Measurements from ENCODE around the gene ADCY4. TPM values are rescaled to one million over a fixed set of nuclear protein-coding genes. Genes with fewer than 3 reads are reported as not detected.
A peak's percentile ranks its signal among the peaks of the same experiment; 100 is the strongest.

The ADCY4 gene
- total RNA-seq, 1 donor from 2014 or later, result 2.3 TPM

DNA sequence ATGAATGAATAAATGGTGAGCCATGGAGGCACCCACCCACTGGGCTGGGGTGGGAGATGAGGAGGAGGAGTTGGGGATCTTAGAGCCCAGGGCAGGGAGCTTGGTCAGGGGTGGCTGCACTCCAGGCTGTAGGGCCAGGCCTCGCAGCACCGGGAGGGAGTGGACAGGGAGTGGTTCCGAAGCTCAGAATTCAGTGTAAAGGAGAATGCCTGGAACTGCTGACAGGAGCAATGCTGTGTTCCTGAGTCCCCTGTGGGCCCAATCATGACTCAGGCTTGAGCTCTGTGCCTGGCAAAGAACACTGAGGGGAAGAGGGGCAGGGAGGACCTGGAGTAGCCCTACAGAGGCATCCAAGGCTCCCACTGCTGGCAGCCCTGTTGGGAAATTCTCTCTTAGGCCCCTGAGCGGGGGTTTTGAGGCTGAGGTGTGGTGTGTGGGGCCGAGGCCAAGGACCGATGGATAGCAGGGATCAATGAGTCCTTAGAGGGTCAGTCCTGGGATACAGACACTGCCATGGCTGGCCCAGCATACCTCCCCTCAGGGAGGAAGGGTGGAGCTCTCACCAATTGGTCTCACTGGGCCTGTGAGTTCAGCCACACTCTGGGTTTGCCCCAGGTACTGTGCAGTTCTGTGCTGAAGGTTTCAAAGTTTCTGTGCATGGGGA lies 53.9 kb downstream of the ADCY4 start:
- ChIA-PET CTCF (interaction anchor here (0.8 to 6.3 kb wide), 10 partner anchors 9 to 71 kb away, joined by 3 to 64 read pairs (median 8); partner anchors contain the start of genes CIDEB, DHRS1, LTB4R and LTB4R2), POLR2A (interaction anchor here (1.0 to 5.0 kb wide), 9 partner anchors 10 to 150 kb away, joined by 3 to 80 read pairs (median 8); partner anchors contain the start of genes DHRS1, KHNYN, MDP1 and NOP9)
- peaks cover 63% of the 10 kb centered on the region for H3K4me1 Mint-ChIP-seq
- H3K36me3 Mint-ChIP-seq (ENCODE audit: low read depth), result no peaks in the 10 kb centered on the region
- H3K27me3 Mint-ChIP-seq, result no peaks in the 10 kb centered on the region
- H3K27ac Mint-ChIP-seq, result peak overlapping the region; percentile 90
- no peaks in the 10 kb centered on the region for H3K9me3 Mint-ChIP-seq
- DNase-seq (no peak), ATAC-seq (ENCODE audit: low read depth) (no peak)
- TF ChIP-seq CTCF (IDR thresholded peaks at IDR 0.05), result no peak
- intact Hi-C loops (cut with micrococcal nuclease), result no loop called here
- no peak overlapping the region for H3K4me3 Mint-ChIP-seq

DNA sequence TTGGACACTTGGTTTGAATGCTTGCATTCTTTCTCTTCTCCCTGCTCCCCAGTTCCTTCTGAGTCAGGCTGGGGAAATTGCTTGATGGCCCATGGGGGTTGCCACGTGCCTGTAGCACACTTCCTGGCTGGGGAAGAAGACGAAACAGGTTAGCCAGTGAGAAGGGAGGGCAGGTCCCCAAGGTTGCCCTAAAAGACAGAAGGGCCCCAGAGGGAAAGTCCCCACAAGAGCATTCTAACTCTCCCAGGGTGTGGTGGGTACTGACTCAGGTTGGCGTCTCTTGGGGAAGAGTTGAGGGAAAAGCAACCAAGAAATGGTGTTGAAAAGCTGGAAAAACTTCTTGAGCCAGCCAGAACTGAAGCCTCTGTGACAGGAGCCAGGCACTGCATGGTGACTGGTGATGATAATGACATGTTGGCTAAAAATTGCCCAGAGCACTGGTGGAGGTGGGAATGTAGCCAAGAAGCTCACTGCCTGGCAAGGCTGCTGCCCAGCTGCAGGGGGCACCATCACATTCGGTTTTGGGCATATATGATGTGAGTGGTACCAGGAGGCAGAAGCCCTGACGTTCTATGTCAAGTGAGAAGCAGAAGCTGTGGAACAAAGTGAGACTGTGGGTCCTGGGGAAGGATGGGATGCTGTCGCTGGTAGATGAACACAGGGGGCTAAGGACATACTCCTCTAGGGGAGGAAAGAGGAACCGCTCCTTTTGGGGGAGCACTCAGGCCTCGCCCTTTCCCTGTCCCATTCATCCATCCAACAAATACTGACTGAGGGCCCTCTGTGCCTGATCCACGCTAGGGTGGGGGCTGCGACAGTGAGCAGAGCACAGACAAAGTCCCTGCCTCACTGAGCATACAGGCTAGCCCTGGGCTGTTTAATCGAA lies 55.3 kb downstream of the ADCY4 start:
- ATAC-seq (ENCODE audit: low read depth), result peak; percentile 89
- H3K4me1 Mint-ChIP-seq, result peaks cover 73% of the 10 kb centered on the region
- no peaks in the 10 kb centered on the region for H3K9me3 Mint-ChIP-seq
- H3K27ac Mint-ChIP-seq, result peak overlapping the region; percentile 90
- H3K27me3 Mint-ChIP-seq, result no peaks in the 10 kb centered on the region
- ChIA-PET CTCF (interaction anchor here (1.1 to 6.3 kb wide), 10 partner anchors 9 to 152 kb away, joined by 3 to 64 read pairs (median 11); partner anchors contain the start of genes CIDEB, DHRS1, LTB4R and LTB4R2), POLR2A (interaction anchor here (0.6 to 5.0 kb wide), 18 partner anchors 9 to 166 kb away, joined by 3 to 80 read pairs (median 6); partner anchors contain the start of genes CHMP4A, DCAF11, DHRS1 and IPO4)
- intact Hi-C loops (cut with micrococcal nuclease), result loop anchor here (1.0 to 2.0 kb wide), 5 partner anchors 8 to 37 kb away; partner anchors contain the start of genes RABGGTA and TINF2
- peak; percentile 54 for DNase-seq
- TF ChIP-seq CTCF (IDR thresholded peaks at IDR 0.05), result no peak
- peak overlapping the region; percentile 63 for H3K4me3 Mint-ChIP-seq
- H3K36me3 Mint-ChIP-seq (ENCODE audit: low read depth), result no peaks in the 10 kb centered on the region

- intact Hi-C loops (cut with micrococcal nuclease), result loop anchor here (2.0 kb wide), 1 partner anchor 36 kb away; the partner anchor contains the start of gene TINF2
- no peak for TF ChIP-seq CTCF (IDR thresholded peaks at IDR 0.05)
- Mint-ChIP-seq H3K4me1 (peaks cover 84% of the 10 kb centered on the region), H3K36me3 (ENCODE audit: low read depth) (no peaks in the 10 kb centered on the region), H3K27me3 (no peaks in the 10 kb centered on the region), H3K27ac (peak overlapping the region; percentile 90), H3K9me3 (no peaks in the 10 kb centered on the region), H3K4me3 (peak overlapping the region; percentile 24)
- CTCF ChIA-PET, result interaction anchor here (2.1 to 6.3 kb wide), 5 partner anchors 12 to 153 kb away, joined by 8 to 64 read pairs (median 13); partner anchors contain the start of genes CIDEB, LTB4R, LTB4R2 and TINF2
- POLR2A ChIA-PET, result interaction anchor here (0.6 to 5.0 kb wide), 11 partner anchors 12 to 977 kb away, joined by 3 to 80 read pairs (median 9); partner anchors contain the start of genes CHMP4A, DHRS1, LTB4R and MDP1
- DNase-seq (no peak), ATAC-seq (ENCODE audit: low read depth) (no peak)
These were observed 56.4 kb downstream of the ADCY4 start for GRCh38 chr14:24278424-24278823.

- H3K27me3 Mint-ChIP-seq, result no peaks in the 10 kb centered on the region
- CTCF ChIA-PET, result interaction anchor here (0.8 to 6.3 kb wide), 3 partner anchors 18 to 56 kb away, joined by 3 to 64 read pairs (median 13); partner anchors contain the start of gene TINF2
- DNase-seq, result no peak
- peak overlapping the region; percentile 24 for H3K4me3 Mint-ChIP-seq
- H3K27ac Mint-ChIP-seq, result peak overlapping the region; percentile 90
- ATAC-seq (ENCODE audit: low read depth), result no peak
- no peaks in the 10 kb centered on the region for H3K9me3 Mint-ChIP-seq
- TF ChIP-seq CTCF (IDR thresholded peaks at IDR 0.05), result no peak
- H3K4me1 Mint-ChIP-seq, result peaks cover 91% of the 10 kb centered on the region
- POLR2A ChIA-PET, result interaction anchor here (0.6 to 5.0 kb wide), 13 partner anchors 13 to 976 kb away, joined by 3 to 80 read pairs (median 4); partner anchors contain the start of genes CHMP4A, DHRS1, IPO4 and IRF9
- intact Hi-C loops (cut with micrococcal nuclease), result loop anchor here (2.0 kb wide), 1 partner anchor 35 kb away; the partner anchor contains the start of gene TINF2
- H3K36me3 Mint-ChIP-seq (ENCODE audit: low read depth), result no peaks in the 10 kb centered on the region
These were observed 57.1 kb downstream of the ADCY4 start for GRCh38 chr14:24277606-24278321.
